C4-2B (cell line): ENCODE results near the gene ZNF677.

ENCODE experiments used
- ZFX ChIP-seq: fragments of 450-650 bp; IDR thresholded peaks from 2 replicates; pipeline ENCODE4 v1.6.1; 2017
- TF ChIP-seq, protein P1 (sequence below): fragments of 450-650 bp; conservative IDR thresholded peaks from 2 replicates; pipeline ENCODE4 v1.5.1; 2017; ENCODE audit warnings: mild to moderate bottlenecking

DNA sequence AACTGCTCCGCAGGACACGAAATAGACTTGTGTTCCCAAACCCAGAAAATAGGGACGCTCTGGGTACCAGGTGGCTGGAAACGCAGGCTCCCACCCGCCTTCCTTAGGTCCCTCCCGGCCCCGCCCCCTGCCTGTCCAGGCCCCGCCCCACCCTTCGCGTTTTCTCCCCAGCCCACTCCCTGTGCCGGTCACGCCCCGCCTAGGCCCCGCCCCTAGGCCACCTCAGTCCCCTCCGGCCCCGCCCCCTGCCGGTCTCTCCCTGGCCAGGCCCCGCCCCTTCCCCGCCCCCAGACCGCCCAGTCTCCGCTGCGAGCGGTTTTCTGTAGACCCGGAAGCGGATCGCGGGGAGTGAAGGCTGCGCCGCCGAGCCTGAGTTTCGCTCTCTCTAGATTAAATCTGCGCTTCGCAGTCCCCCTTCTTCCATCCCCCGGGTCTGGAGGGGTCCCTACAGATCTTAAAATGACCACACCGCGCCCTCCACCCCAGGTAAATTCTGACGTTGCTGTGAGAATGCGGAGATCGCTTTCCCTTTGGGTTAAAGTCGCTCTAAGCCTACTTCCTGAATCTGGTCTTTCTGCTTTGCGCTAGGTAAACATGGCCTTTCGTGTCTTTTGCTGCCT lies 57.8 kb downstream of the ZNF677 start:
- TF ChIP-seq, protein P1, sequence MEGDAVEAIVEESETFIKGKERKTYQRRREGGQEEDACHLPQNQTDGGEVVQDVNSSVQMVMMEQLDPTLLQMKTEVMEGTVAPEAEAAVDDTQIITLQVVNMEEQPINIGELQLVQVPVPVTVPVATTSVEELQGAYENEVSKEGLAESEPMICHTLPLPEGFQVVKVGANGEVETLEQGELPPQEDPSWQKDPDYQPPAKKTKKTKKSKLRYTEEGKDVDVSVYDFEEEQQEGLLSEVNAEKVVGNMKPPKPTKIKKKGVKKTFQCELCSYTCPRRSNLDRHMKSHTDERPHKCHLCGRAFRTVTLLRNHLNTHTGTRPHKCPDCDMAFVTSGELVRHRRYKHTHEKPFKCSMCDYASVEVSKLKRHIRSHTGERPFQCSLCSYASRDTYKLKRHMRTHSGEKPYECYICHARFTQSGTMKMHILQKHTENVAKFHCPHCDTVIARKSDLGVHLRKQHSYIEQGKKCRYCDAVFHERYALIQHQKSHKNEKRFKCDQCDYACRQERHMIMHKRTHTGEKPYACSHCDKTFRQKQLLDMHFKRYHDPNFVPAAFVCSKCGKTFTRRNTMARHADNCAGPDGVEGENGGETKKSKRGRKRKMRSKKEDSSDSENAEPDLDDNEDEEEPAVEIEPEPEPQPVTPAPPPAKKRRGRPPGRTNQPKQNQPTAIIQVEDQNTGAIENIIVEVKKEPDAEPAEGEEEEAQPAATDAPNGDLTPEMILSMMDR = no peak
- no peak for TF ChIP-seq ZFX
